Suppressor macrophage treated with lipopolysaccharide for 1 hour (primary cell): ENCODE results near the gene STK11.

Experiments
- DNase-seq, 3 donors: peaks; one replicate each; pipeline ENCODE4 v3.0.0-alpha.2; 2020 to 2022

Gene STK11

GRCh38 chr19:1274852-1275259, 69.3 kb downstream of the STK11 start:
- DNase-seq = no peak

GRCh38 chr19:1275260-1275975, 69.8 kb downstream of the STK11 start, which contains the start of gene FAM174C:
Gene FAM174C (plus strand): TSS chr19:1275530. CDS start chr19:1275550, 20 bp downstream.
- peak; percentile 98 to 99 (median 98) for DNase-seq

GRCh38 chr19:1275976-1276627, 70.5 kb downstream of the STK11 start:
- no peak for DNase-seq

GRCh38 chr19:1276628-1277022, 71.0 kb downstream of the STK11 start:
- no peak for DNase-seq

- DNase-seq = no peak
These were observed 71.5 kb downstream of the STK11 start for GRCh38 chr19:1277061-1277460.
